Hematopoietic multipotent progenitor cell treated with erythropoietin and hydrocortisone succinate and interleukin-3 and kit ligand, for 8 days (in vitro differentiated cells): ENCODE data around the gene MPC1.
"Not testable (repeated sequence)": the region's sequence is repeated elsewhere in the genome, so short reads cannot be mapped to it uniquely, and the experiment has no call there.

Experiments
- DNase-seq: peaks from one replicate; pipeline ENCODE4 v3.0.0-alpha.2; 2015

Gene MPC1

GRCh38 chr6:166379103-166379586 is 3.6 kb downstream of the MPC1 start:
- DNase-seq, result no peak

- DNase-seq, result no peak
Measured at GRCh38 chr6:166377721-166378120, 5.0 kb downstream of the MPC1 start.

GRCh38 chr6:166375013-166375412 is 7.7 kb downstream of the MPC1 start:
- DNase-seq, result no peak

GRCh38 chr6:166370489-166370888 is 12.3 kb downstream of the MPC1 start:
- DNase-seq, result no peak

GRCh38 chr6:166369782-166370181 is 13.0 kb downstream of the MPC1 start:
- no peak for DNase-seq

GRCh38 chr6:166366921-166367320 is 15.8 kb downstream of the MPC1 start:
- no peak for DNase-seq

GRCh38 chr6:166365806-166366205 is 16.9 kb downstream of the MPC1 start:
- DNase-seq, result no peak

GRCh38 chr6:166365221-166365620 is 17.5 kb downstream of the MPC1 start:
- no peak for DNase-seq

- no peak for DNase-seq
Measured at GRCh38 chr6:166364456-166364855, 18.3 kb downstream of the MPC1 start.

- not testable (repeated sequence) for DNase-seq
Measured at GRCh38 chr6:166362427-166362826, 20.3 kb downstream of the MPC1 start.

GRCh38 chr6:166361077-166361429 is 21.7 kb downstream of the MPC1 start:
- no peak for DNase-seq

GRCh38 chr6:166360243-166361076 is 22.3 kb downstream of the MPC1 start:
- DNase-seq, result no peak

GRCh38 chr6:166355552-166355951 is 27.2 kb downstream of the MPC1 start:
- no peak for DNase-seq

- DNase-seq, result no peak
Measured at GRCh38 chr6:166354965-166355364, 27.8 kb downstream of the MPC1 start.

GRCh38 chr6:166354143-166354542 is 28.6 kb downstream of the MPC1 start:
- DNase-seq, result no peak

GRCh38 chr6:166353507-166353906 is 29.2 kb downstream of the MPC1 start:
- no peak for DNase-seq

GRCh38 chr6:166352923-166353322 is 29.8 kb downstream of the MPC1 start:
- no peak for DNase-seq

- DNase-seq, result peak; percentile 70
Measured at GRCh38 chr6:166351715-166352285, 30.9 kb downstream of the MPC1 start.

GRCh38 chr6:166348305-166348949 is 34.3 kb downstream of the MPC1 start:
- DNase-seq, result no peak

- no peak for DNase-seq
Measured at GRCh38 chr6:166346965-166347364, 35.8 kb downstream of the MPC1 start.

- DNase-seq, result no peak
Measured at GRCh38 chr6:166346449-166346848, 36.3 kb downstream of the MPC1 start.

- DNase-seq, result not testable (repeated sequence)
Measured at GRCh38 chr6:166345672-166346071, 37.1 kb downstream of the MPC1 start.

GRCh38 chr6:166344921-166345320 is 37.8 kb downstream of the MPC1 start:
- DNase-seq, result not testable (repeated sequence)

- no peak for DNase-seq
Measured at GRCh38 chr6:166344240-166344639, 38.5 kb downstream of the MPC1 start.
